Mesothelial cell of epicardium (in vitro differentiated cells): ENCODE results near the gene ZSCAN22. TPM values are rescaled to one million over a fixed set of nuclear protein-coding genes. Genes with fewer than 3 reads are reported as not detected.

Experiments used
- DNase-seq, 2 experiments: peaks; one replicate each; pipeline ENCODE4 v3.0.0; 2021; ENCODE audit warnings: low spot score in 2 of 2; ENCODE audit not compliant: unreplicated experiment in 2 of 2
- H3K27ac Mint-ChIP-seq: 2 replicates; pipeline ENCODE4 v1.8.0; 2021; ENCODE audit warnings: mixed read lengths
- H3K27me3 Mint-ChIP-seq: 2 replicates; pipeline ENCODE4 v1.8.0; 2021; ENCODE audit warnings: low read depth, mixed read lengths
- H3K36me3 Mint-ChIP-seq: 2 replicates; pipeline ENCODE4 v1.8.0; 2021; ENCODE audit warnings: mixed read lengths
- H3K4me1 Mint-ChIP-seq: 2 replicates; pipeline ENCODE4 v1.8.0; 2021; ENCODE audit warnings: mixed read lengths
- H3K4me3 Mint-ChIP-seq: 2 replicates; pipeline ENCODE4 v1.8.0; 2021; ENCODE audit warnings: mild to moderate bottlenecking, moderate library complexity, mixed read lengths
- H3K9me3 Mint-ChIP-seq: 2 replicates; pipeline ENCODE4 v1.8.0; 2021; ENCODE audit warnings: mixed read lengths
- total RNA-seq: library from RNA; stranded (reverse); gene quantifications from 3 replicates; pipeline ENCODE4 v1.2.1, GENCODE V29; 2021
- TF ChIP-seq, protein P1 (sequence below): fragments of 200-600 bp; sonication (generic); IDR thresholded peaks from one replicate; pipeline ENCODE4 v1.5.0; 2021; ENCODE audit warnings: antibody characterized with exemption; ENCODE audit not compliant: unreplicated experiment

ZSCAN22 gene
- total RNA-seq, 1 donor from 2014 or later: 3.8 TPM

DNA sequence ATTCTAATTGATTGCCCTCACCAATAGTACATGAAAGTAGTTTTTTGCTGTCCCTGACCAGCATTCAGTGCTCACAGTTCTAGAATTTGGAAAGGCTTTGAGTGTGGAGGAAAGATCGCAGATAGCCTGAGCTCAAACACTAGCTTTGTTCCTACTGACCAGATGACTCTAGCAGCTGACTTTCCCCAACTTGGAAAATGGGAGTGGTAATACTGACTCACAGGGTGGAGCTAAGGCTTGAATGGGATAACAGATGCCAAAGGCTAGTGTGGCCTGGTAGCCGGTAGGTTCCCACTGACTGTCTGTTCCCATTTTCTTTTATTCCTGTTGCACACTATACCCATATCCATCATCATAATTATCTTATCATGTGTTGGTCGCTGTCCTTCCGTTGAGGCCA lies 3.7 kb downstream of the ZSCAN22 start:
- no peak overlapping the region for H3K27ac Mint-ChIP-seq
- DNase-seq: no peak

DNA sequence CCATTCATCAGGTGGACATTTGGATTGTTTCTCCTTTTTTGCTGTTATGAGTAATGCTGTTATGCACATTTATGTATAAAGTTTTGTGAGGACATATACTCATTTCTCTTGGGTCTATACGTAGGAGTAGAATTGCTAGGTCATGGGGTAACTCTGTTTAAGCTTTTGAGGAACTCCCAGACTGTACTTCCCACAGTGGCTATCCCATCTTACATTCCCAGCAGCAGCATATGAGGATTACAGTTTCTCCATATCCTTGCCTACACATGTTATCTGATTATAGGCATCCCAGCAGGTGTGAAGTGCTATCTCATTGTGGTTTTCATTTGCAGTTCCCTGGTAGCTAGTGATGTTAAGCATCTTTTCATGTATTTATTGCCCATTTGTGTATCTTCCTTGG lies 5.9 kb downstream of the ZSCAN22 start:
- Mint-ChIP-seq H3K4me1 (peaks cover 2% of the 10 kb centered on the region), H3K4me3 (no peak overlapping the region), H3K27me3 (no peaks in the 10 kb centered on the region), H3K27ac (no peak overlapping the region), H3K9me3 (no peaks in the 10 kb centered on the region), H3K36me3 (peaks cover 5% of the 10 kb centered on the region)
- DNase-seq: no peak
- TF ChIP-seq, protein P1, sequence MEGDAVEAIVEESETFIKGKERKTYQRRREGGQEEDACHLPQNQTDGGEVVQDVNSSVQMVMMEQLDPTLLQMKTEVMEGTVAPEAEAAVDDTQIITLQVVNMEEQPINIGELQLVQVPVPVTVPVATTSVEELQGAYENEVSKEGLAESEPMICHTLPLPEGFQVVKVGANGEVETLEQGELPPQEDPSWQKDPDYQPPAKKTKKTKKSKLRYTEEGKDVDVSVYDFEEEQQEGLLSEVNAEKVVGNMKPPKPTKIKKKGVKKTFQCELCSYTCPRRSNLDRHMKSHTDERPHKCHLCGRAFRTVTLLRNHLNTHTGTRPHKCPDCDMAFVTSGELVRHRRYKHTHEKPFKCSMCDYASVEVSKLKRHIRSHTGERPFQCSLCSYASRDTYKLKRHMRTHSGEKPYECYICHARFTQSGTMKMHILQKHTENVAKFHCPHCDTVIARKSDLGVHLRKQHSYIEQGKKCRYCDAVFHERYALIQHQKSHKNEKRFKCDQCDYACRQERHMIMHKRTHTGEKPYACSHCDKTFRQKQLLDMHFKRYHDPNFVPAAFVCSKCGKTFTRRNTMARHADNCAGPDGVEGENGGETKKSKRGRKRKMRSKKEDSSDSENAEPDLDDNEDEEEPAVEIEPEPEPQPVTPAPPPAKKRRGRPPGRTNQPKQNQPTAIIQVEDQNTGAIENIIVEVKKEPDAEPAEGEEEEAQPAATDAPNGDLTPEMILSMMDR: no peak

More for the DNA sequence above, 3.7 kb downstream of the ZSCAN22 start:
- H3K4me3 Mint-ChIP-seq: no peak overlapping the region
- H3K9me3 Mint-ChIP-seq: no peaks in the 10 kb centered on the region
- H3K4me1 Mint-ChIP-seq: peaks cover 2% of the 10 kb centered on the region
- TF ChIP-seq, protein P1: no peak
- peaks cover 5% of the 10 kb centered on the region for H3K36me3 Mint-ChIP-seq
- no peaks in the 10 kb centered on the region for H3K27me3 Mint-ChIP-seq

DNA sequence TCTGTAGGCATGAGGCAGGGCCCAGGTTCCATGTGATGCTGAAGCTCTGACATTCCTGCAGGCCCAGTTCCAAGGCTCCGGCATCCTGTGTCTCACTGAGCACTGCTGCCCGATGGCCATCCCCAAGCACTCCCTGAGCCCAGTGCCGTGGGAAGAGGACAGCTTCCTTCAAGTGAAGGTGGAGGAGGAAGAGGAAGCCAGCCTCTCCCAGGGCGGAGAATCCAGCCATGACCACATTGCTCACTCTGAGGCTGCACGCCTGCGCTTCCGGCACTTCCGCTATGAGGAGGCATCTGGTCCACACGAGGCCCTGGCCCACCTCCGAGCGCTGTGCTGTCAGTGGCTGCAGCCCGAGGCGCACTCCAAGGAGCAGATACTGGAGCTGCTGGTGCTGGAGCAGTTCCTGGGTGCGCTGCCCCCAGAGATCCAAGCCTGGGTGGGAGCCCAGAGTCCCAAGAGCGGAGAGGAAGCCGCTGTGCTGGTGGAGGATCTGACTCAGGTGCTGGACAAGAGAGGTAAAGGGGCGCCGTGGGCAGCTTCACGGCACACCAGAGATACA lies 8.0 kb downstream of the ZSCAN22 start:
- TF ChIP-seq, protein P1: no peak
- no peak for DNase-seq
- Mint-ChIP-seq H3K27me3 (no peaks in the 10 kb centered on the region), H3K4me1 (no peaks in the 10 kb centered on the region), H3K27ac (no peak overlapping the region), H3K36me3 (peaks cover 22% of the 10 kb centered on the region), H3K4me3 (no peak overlapping the region), H3K9me3 (peaks cover 2% of the 10 kb centered on the region)

DNA sequence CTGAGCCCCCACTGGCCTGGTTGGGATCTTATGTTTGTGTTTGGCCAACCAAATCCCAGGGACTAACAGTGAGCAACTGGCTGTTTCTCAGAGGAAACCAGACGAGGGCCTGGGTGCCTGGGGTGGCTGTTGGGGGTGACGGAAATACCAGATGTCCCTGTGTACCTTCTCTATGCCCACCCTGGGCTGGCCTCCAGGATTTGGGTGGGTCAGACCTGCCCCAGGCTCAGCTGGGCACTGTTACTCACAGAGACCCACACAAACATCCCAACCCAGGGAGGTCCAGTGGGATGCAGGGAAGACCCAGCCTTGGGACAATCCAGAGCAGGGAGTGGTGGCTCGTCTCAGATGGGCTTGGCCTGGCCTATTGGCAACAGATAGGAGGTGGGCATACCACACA lies 8.8 kb downstream of the ZSCAN22 start:
- DNase-seq: no peak
- no peak overlapping the region for H3K27ac Mint-ChIP-seq
- H3K36me3 Mint-ChIP-seq: peaks cover 27% of the 10 kb centered on the region
- H3K9me3 Mint-ChIP-seq: peaks cover 2% of the 10 kb centered on the region
- no peaks in the 10 kb centered on the region for H3K27me3 Mint-ChIP-seq
- no peaks in the 10 kb centered on the region for H3K4me1 Mint-ChIP-seq
- TF ChIP-seq, protein P1: no peak
- H3K4me3 Mint-ChIP-seq: no peak overlapping the region

DNA sequence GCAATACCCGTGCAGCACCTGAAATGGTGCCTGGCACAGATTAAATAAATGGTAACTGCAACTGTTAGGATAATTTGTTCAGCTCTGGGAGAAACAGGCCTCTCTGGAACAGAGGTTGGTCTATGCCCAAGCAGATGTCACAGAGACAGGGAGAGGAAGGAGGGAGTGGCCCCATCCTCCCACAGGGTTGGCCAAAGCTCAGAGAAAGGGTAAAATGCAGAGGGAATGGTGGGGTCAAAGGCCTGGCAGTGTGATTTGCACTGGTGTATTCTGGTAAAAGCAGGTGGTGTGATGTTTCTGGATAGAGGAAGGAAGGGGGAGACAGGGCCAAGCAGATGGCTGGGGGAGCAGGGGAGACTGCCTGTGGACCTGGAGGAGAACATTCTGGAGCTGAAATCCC lies 9.4 kb downstream of the ZSCAN22 start:
- Mint-ChIP-seq H3K36me3 (peaks cover 29% of the 10 kb centered on the region), H3K4me3 (no peak overlapping the region), H3K27ac (no peak overlapping the region), H3K4me1 (no peaks in the 10 kb centered on the region), H3K27me3 (no peaks in the 10 kb centered on the region), H3K9me3 (peaks cover 2% of the 10 kb centered on the region)
- TF ChIP-seq, protein P1: no peak
- no peak for DNase-seq

DNA sequence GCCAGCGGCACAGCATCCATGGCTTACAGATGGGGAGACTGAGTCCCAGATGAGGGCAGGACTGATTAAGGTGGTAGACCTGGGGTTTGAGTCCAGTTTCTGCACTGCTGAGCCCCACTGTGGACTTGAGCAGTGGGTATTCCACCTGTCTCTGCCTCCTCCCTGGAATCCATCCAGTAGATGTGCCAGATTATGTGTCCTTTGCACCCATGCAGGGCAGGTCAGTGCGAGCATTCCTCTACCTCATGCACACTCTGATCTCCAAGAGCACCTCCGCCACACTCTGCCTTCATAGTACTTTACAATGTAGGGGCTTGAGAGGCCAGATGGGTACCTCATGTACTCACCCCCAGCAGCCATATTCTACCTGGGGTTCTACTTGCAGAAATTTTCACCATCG lies 10.0 kb downstream of the ZSCAN22 start:
- no peak overlapping the region for H3K27ac Mint-ChIP-seq
- H3K36me3 Mint-ChIP-seq: peaks cover 29% of the 10 kb centered on the region
- H3K4me1 Mint-ChIP-seq: no peaks in the 10 kb centered on the region
- peaks cover 2% of the 10 kb centered on the region for H3K9me3 Mint-ChIP-seq
- no peaks in the 10 kb centered on the region for H3K27me3 Mint-ChIP-seq
- TF ChIP-seq, protein P1: no peak
- no peak for DNase-seq
- no peak overlapping the region for H3K4me3 Mint-ChIP-seq
